ENCODE results near the gene ZNF813. TPM values are rescaled to one million over a fixed set of nuclear protein-coding genes. Genes with fewer than 3 reads are reported as not detected.
"Not testable (repeated sequence)": the region's sequence is repeated elsewhere in the genome, so short reads cannot be mapped to it uniquely, and the experiment has no call there.

Gene ZNF813
- total RNA-seq, 1 experiment from 2014 or later = 6.3 TPM

DNA sequence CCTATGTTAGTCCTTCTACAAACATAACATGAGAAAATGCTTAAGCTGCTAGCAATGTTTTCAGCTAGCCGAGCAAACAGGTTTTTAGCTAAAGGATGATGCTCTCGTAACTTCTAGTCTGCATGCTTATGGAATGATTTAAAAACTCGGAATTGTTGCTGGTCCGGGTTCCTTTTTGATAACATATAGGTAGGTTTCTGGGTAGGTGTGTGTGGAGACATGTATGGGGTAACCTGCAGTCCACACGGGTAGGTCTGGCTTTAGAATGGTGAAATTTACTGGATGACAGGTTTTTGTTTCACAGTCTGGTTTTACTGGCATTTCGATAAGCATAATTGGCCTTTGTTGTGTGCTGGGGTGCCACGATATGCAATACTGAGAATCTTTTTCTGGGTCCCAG is 4.4 kb downstream of the ZNF813 start:
- no peaks in the 10 kb centered on the region for H3K79me2 ChIP-seq (ENCODE audit: low read depth)
- H3K4me2 ChIP-seq = no peak overlapping the region
- H3K4me1 ChIP-seq (replicated peaks; ENCODE audit: insufficient read depth) = no peaks in the 10 kb centered on the region
- H3K36me3 ChIP-seq (ENCODE audit: low read depth) = peaks cover 7% of the 10 kb centered on the region; the same call in 1 of the 2 replicates
- TF ChIP-seq EZH2 (IDR thresholded peaks at IDR 0.05; ENCODE audit: low read depth) = no peak
- no peak for TF ChIP-seq CTCF (conservative IDR thresholded peaks at IDR 0.05)
- peaks cover 19% of the 10 kb centered on the region for H3K9me3 ChIP-seq (ENCODE audit: insufficient read depth, low read depth)
- no peak overlapping the region for H2AFZ ChIP-seq
- CTCF ChIA-PET = no interaction called here
- DNase-seq = no peak
- no peaks in the 10 kb centered on the region for H3K9me2 ChIP-seq (ENCODE audit: insufficient read depth)
- no peaks in the 10 kb centered on the region for H3K27me3 ChIP-seq (ENCODE audit: insufficient read depth, low read depth)
- no peak overlapping the region for H3K27ac ChIP-seq
- H3F3A ChIP-seq (ENCODE audit: insufficient read depth, low read depth) = no peaks in the 10 kb centered on the region
- POLR2A ChIA-PET (ENCODE audit: unreplicated experiment) = no interaction called here
- H4K20me1 ChIP-seq (ENCODE audit: insufficient read depth) = no peaks in the 10 kb centered on the region
- H3K4me3 ChIP-seq = no peak overlapping the region
- no TSS peak for BruUV-seq (replicated peaks)
- intact Hi-C loops (cut with micrococcal nuclease; ENCODE audit: unreplicated experiment) = no loop called here

- BruUV-seq (replicated peaks); H3K4me1 ChIP-seq (replicated peaks; ENCODE audit: insufficient read depth); H3K27ac ChIP-seq; CTCF ChIA-PET; H3F3A ChIP-seq (ENCODE audit: insufficient read depth, low read depth); POLR2A ChIA-PET (ENCODE audit: unreplicated experiment); H3K79me2 ChIP-seq (ENCODE audit: low read depth); H3K9me2 ChIP-seq (ENCODE audit: insufficient read depth); H3K4me3 ChIP-seq; DNase-seq; H2AFZ ChIP-seq; H3K27me3 ChIP-seq (ENCODE audit: insufficient read depth, low read depth); H3K4me2 ChIP-seq; H4K20me1 ChIP-seq (ENCODE audit: insufficient read depth): not testable (repeated sequence)
- Histone ChIP-seq H3K36me3 (ENCODE audit: low read depth) (peaks cover 20% of the 10 kb centered on the region), H3K9me3 (ENCODE audit: insufficient read depth, low read depth) (peaks cover 37% of the 10 kb centered on the region)
- intact Hi-C loops (cut with micrococcal nuclease; ENCODE audit: unreplicated experiment) = loop anchor here (5.0 kb wide), 1 partner anchor 38 kb away; no protein-coding TSS in a partner anchor
These were observed 7.3 kb downstream of the ZNF813 start for GRCh38 chr19:53474832-53475231.

DNA sequence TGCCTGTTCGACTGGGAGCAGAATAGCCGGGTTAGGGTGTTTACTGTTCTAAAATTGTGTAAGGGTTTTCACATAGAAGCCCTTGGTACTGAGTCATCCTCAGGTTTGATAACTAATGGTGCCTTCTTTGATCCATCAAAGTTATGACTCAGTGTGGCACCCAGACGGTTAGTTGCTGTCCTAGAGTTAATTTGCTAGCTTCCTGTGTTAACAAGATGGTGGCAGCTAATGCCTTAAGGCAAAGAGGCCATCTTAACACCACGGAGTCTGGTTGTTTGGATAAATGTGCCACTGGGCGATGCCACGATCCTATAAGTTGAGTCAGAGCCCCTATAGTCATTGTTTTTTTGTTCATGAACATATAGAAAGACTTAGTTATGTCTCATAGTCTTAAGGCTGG is 7.9 kb downstream of the ZNF813 start:
- H3K4me3 ChIP-seq; H4K20me1 ChIP-seq (ENCODE audit: insufficient read depth); H3F3A ChIP-seq (ENCODE audit: insufficient read depth, low read depth); H3K27me3 ChIP-seq (ENCODE audit: insufficient read depth, low read depth); H3K27ac ChIP-seq; DNase-seq; H3K9me2 ChIP-seq (ENCODE audit: insufficient read depth); H3K4me2 ChIP-seq; H3K79me2 ChIP-seq (ENCODE audit: low read depth); POLR2A ChIA-PET (ENCODE audit: unreplicated experiment); H2AFZ ChIP-seq; BruUV-seq (replicated peaks); H3K4me1 ChIP-seq (replicated peaks; ENCODE audit: insufficient read depth); CTCF ChIA-PET: not testable (repeated sequence)
- intact Hi-C loops (cut with micrococcal nuclease; ENCODE audit: unreplicated experiment) = loop anchor here (5.0 kb wide), 1 partner anchor 38 kb away; no protein-coding TSS in a partner anchor
- Histone ChIP-seq H3K9me3 (ENCODE audit: insufficient read depth, low read depth) (peaks cover 39% of the 10 kb centered on the region), H3K36me3 (ENCODE audit: low read depth) (peaks cover 21% of the 10 kb centered on the region)

DNA sequence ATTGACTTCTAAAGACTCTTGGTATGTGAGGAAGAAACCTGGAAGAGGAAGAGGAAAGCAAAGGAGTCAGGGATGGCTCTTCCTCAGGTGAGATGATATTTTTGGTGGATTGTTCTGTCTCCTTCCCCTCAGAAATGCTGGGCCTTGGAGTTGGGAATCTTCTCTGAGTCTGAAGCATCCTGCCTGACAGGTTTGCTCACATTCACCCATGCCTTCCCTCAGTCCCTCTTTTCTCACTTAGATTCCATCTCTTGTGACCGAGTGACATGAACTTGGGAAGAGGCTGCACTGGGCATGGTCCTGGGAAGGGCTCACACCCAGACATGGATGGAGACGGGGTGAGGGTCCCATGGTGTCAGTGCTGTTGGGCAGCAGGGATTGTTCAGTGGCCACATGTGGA is 16.2 kb downstream of the ZNF813 start:
- Histone ChIP-seq H3K9me3 (ENCODE audit: insufficient read depth, low read depth) (peaks cover 48% of the 10 kb centered on the region), H3K36me3 (ENCODE audit: low read depth) (peaks cover 48% of the 10 kb centered on the region)
- H3F3A ChIP-seq (ENCODE audit: insufficient read depth, low read depth); H3K4me2 ChIP-seq; DNase-seq; H3K4me1 ChIP-seq (replicated peaks; ENCODE audit: insufficient read depth); POLR2A ChIA-PET (ENCODE audit: unreplicated experiment); CTCF ChIA-PET; H3K27ac ChIP-seq; H4K20me1 ChIP-seq (ENCODE audit: insufficient read depth); H3K27me3 ChIP-seq (ENCODE audit: insufficient read depth, low read depth); BruUV-seq (replicated peaks); H3K9me2 ChIP-seq (ENCODE audit: insufficient read depth); H3K79me2 ChIP-seq (ENCODE audit: low read depth); intact Hi-C loops (cut with micrococcal nuclease; ENCODE audit: unreplicated experiment); H3K4me3 ChIP-seq; H2AFZ ChIP-seq: not testable (repeated sequence)

Measured in PC-9 (cell line).